ENCODE data around the gene SLAMF8. TPM values are rescaled to one million over a fixed set of nuclear protein-coding genes. Genes with fewer than 3 reads are reported as not detected.

Gene SLAMF8
- total and polyA plus RNA-seq, 2 of the 8 experiments (the other 6 are each of a cell fraction or from before 2014, with no cell fraction given), result not detected

GRCh38 chr1:159866066-159866465, 39.4 kb downstream of the SLAMF8 start (continued):
- TF ChIP-seq EGR1 (IDR thresholded peaks at IDR 0.05; ENCODE audit: borderline replicate concordance, low read depth, low read length), result no peak
- no peak for TF ChIP-seq CBX5 (IDR thresholded peaks at IDR 0.05; ENCODE audit: low read depth, low read length)
- TF ChIP-seq, protein P1, sequence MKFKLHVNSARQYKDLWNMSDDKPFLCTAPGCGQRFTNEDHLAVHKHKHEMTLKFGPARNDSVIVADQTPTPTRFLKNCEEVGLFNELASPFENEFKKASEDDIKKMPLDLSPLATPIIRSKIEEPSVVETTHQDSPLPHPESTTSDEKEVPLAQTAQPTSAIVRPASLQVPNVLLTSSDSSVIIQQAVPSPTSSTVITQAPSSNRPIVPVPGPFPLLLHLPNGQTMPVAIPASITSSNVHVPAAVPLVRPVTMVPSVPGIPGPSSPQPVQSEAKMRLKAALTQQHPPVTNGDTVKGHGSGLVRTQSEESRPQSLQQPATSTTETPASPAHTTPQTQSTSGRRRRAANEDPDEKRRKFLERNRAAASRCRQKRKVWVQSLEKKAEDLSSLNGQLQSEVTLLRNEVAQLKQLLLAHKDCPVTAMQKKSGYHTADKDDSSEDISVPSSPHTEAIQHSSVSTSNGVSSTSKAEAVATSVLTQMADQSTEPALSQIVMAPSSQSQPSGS (IDR thresholded peaks at IDR 0.05; ENCODE audit: low read length), result no peak
- TF ChIP-seq CTCF (IDR thresholded peaks at IDR 0.05; ENCODE audit: control extremely low read depth in 1 of 3, insufficient read depth in 1 of 3, low read depth in 1 of 3, low read length in 3 of 3), result no peak
